ENCODE data around the gene SLC2A1.
"Not testable (repeated sequence)": the region's sequence is repeated elsewhere in the genome, so short reads cannot be mapped to it uniquely, and the experiment has no call there.

The SLC2A1 gene

DNA sequence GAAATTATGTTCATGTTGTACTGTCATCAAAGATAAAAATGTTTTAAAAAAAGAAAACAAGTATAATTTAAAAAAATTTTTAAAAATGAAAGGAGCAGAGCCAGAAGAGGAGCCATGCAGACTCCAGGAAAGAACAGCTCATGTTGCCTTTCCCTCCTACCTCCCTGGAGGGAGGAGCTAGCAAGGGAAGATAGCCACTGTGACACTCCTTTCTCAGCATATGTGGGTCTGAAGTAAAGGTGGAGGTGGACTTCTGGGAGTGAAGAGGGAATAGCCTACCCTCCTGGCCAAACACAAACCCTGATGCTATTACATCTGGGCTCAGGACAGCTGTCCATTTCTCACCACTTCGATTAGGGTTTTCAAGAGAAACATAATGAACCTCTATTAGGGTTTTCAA lies 54.2 kb downstream of the SLC2A1 start:
- Histone ChIP-seq H3K4me3 (ENCODE audit: low read depth in 1 of 2, low read length in 2 of 2) (no peak overlapping the region), H3K9ac (ENCODE audit: low read depth in 1 of 2, low read length in 2 of 2) (no peak overlapping the region), H3K36me3 (ENCODE audit: control insufficient read depth in 1 of 2, insufficient read depth in 2 of 2, low read length in 2 of 2) (no peaks in the 10 kb centered on the region), H3K27ac (ENCODE audit: low read depth, low read length) (no peak overlapping the region), H3K27me3 (ENCODE audit: control insufficient read depth in 1 of 2, insufficient read depth in 2 of 2, low read length in 2 of 2) (no peaks in the 10 kb centered on the region), H3K4me1 (ENCODE audit: control insufficient read depth in 1 of 2, insufficient read depth in 2 of 2, low read length in 2 of 2) (no peaks in the 10 kb centered on the region), H3K9me3 (ENCODE audit: control insufficient read depth in 1 of 2, low read length in 2 of 2) (no peaks in the 10 kb centered on the region)

GRCh38 chr1:42899960-42900359 lies 58.7 kb downstream of the SLC2A1 start:
- H3K9ac ChIP-seq (ENCODE audit: low read depth in 1 of 2, low read length in 2 of 2); H3K9me3 ChIP-seq (ENCODE audit: control insufficient read depth in 1 of 2, low read length in 2 of 2); H3K27me3 ChIP-seq (ENCODE audit: control insufficient read depth in 1 of 2, insufficient read depth in 2 of 2, low read length in 2 of 2); H3K4me3 ChIP-seq (ENCODE audit: low read depth in 1 of 2, low read length in 2 of 2); H3K36me3 ChIP-seq (ENCODE audit: control insufficient read depth in 1 of 2, insufficient read depth in 2 of 2, low read length in 2 of 2); H3K4me1 ChIP-seq (ENCODE audit: control insufficient read depth in 1 of 2, insufficient read depth in 2 of 2, low read length in 2 of 2); H3K27ac ChIP-seq (ENCODE audit: low read depth, low read length): not testable (repeated sequence)

- no peaks in the 10 kb centered on the region for H3K36me3 ChIP-seq (ENCODE audit: control insufficient read depth in 1 of 2, insufficient read depth in 2 of 2, low read length in 2 of 2)
- H3K27me3 ChIP-seq (ENCODE audit: control insufficient read depth in 1 of 2, insufficient read depth in 2 of 2, low read length in 2 of 2) = no peaks in the 10 kb centered on the region
- no peak overlapping the region for H3K9ac ChIP-seq (ENCODE audit: low read depth in 1 of 2, low read length in 2 of 2)
- H3K4me1 ChIP-seq (ENCODE audit: control insufficient read depth in 1 of 2, insufficient read depth in 2 of 2, low read length in 2 of 2) = no peaks in the 10 kb centered on the region
- H3K27ac ChIP-seq (ENCODE audit: low read depth, low read length) = no peak overlapping the region
- no peaks in the 10 kb centered on the region for H3K9me3 ChIP-seq (ENCODE audit: control insufficient read depth in 1 of 2, low read length in 2 of 2)
- no peak overlapping the region for H3K4me3 ChIP-seq (ENCODE audit: low read depth in 1 of 2, low read length in 2 of 2)
Observed at GRCh38 chr1:42891465-42892138, 67.1 kb downstream of the SLC2A1 start.

- no peak overlapping the region for H3K4me3 ChIP-seq (ENCODE audit: low read depth in 1 of 2, low read length in 2 of 2)
- H3K27ac ChIP-seq (ENCODE audit: low read depth, low read length) = no peak overlapping the region
- no peaks in the 10 kb centered on the region for H3K36me3 ChIP-seq (ENCODE audit: control insufficient read depth in 1 of 2, insufficient read depth in 2 of 2, low read length in 2 of 2)
- H3K9me3 ChIP-seq (ENCODE audit: control insufficient read depth in 1 of 2, low read length in 2 of 2) = no peaks in the 10 kb centered on the region
- no peak overlapping the region for H3K9ac ChIP-seq (ENCODE audit: low read depth in 1 of 2, low read length in 2 of 2)
- H3K27me3 ChIP-seq (ENCODE audit: control insufficient read depth in 1 of 2, insufficient read depth in 2 of 2, low read length in 2 of 2) = no peaks in the 10 kb centered on the region
- no peaks in the 10 kb centered on the region for H3K4me1 ChIP-seq (ENCODE audit: control insufficient read depth in 1 of 2, insufficient read depth in 2 of 2, low read length in 2 of 2)
Observed at GRCh38 chr1:42889264-42889663, 69.4 kb downstream of the SLC2A1 start.

DNA sequence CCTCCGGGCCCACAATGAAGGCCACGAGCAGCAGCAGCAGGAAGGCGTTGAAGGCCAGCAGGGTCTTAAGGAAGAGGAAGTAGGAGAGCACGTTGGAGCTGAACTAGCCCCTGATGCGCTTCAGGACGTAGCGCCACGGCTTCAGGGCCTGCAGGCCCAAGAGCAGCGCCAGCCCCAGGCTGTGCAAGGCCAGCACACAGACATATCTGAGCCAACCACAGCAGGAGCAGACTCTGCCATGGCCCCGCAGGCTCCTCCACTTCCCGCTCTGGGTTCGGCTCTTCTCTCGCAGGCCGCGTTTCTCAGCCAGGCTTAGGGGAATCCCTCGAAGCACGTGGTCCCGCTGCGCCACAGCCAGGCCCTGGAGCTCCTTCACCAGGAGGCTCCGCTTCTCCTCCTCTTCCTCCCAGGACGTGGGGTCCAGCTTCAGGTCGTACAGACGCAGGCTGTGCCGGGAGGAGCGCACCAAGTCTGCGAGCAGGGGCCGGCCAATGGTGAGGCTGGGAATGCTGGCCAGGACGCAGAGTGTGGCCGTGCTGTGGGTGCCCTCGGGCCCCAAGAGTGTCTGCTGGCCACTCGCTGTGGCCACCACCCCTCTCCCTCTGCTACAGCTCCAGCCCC lies 70.5 kb downstream of the SLC2A1 start:
- H3K9me3 ChIP-seq (ENCODE audit: control insufficient read depth in 1 of 2, low read length in 2 of 2) = no peaks in the 10 kb centered on the region

GRCh38 chr1:42887366-42887765 lies 71.3 kb downstream of the SLC2A1 start:
- Histone ChIP-seq H3K27me3 (ENCODE audit: control insufficient read depth in 1 of 2, insufficient read depth in 2 of 2, low read length in 2 of 2) (no peaks in the 10 kb centered on the region), H3K36me3 (ENCODE audit: control insufficient read depth in 1 of 2, insufficient read depth in 2 of 2, low read length in 2 of 2) (no peaks in the 10 kb centered on the region), H3K9ac (ENCODE audit: low read depth in 1 of 2, low read length in 2 of 2) (no peak overlapping the region), H3K27ac (ENCODE audit: low read depth, low read length) (no peak overlapping the region), H3K9me3 (ENCODE audit: control insufficient read depth in 1 of 2, low read length in 2 of 2) (no peaks in the 10 kb centered on the region), H3K4me3 (ENCODE audit: low read depth in 1 of 2, low read length in 2 of 2) (no peak overlapping the region), H3K4me1 (ENCODE audit: control insufficient read depth in 1 of 2, insufficient read depth in 2 of 2, low read length in 2 of 2) (no peaks in the 10 kb centered on the region)

More for the DNA sequence above, 70.5 kb downstream of the SLC2A1 start:
- H3K36me3 ChIP-seq (ENCODE audit: control insufficient read depth in 1 of 2, insufficient read depth in 2 of 2, low read length in 2 of 2) = no peaks in the 10 kb centered on the region
- no peak overlapping the region for H3K27ac ChIP-seq (ENCODE audit: low read depth, low read length)
- H3K27me3 ChIP-seq (ENCODE audit: control insufficient read depth in 1 of 2, insufficient read depth in 2 of 2, low read length in 2 of 2) = no peaks in the 10 kb centered on the region
- H3K4me1 ChIP-seq (ENCODE audit: control insufficient read depth in 1 of 2, insufficient read depth in 2 of 2, low read length in 2 of 2) = no peaks in the 10 kb centered on the region
- H3K4me3 ChIP-seq (ENCODE audit: low read depth in 1 of 2, low read length in 2 of 2) = no peak overlapping the region
- no peak overlapping the region for H3K9ac ChIP-seq (ENCODE audit: low read depth in 1 of 2, low read length in 2 of 2)

GRCh38 chr1:42886800-42887199 lies 71.9 kb downstream of the SLC2A1 start:
- Histone ChIP-seq H3K4me1 (ENCODE audit: control insufficient read depth in 1 of 2, insufficient read depth in 2 of 2, low read length in 2 of 2) (no peaks in the 10 kb centered on the region), H3K27ac (ENCODE audit: low read depth, low read length) (no peak overlapping the region), H3K36me3 (ENCODE audit: control insufficient read depth in 1 of 2, insufficient read depth in 2 of 2, low read length in 2 of 2) (no peaks in the 10 kb centered on the region), H3K27me3 (ENCODE audit: control insufficient read depth in 1 of 2, insufficient read depth in 2 of 2, low read length in 2 of 2) (no peaks in the 10 kb centered on the region), H3K4me3 (ENCODE audit: low read depth in 1 of 2, low read length in 2 of 2) (no peak overlapping the region), H3K9me3 (ENCODE audit: control insufficient read depth in 1 of 2, low read length in 2 of 2) (no peaks in the 10 kb centered on the region), H3K9ac (ENCODE audit: low read depth in 1 of 2, low read length in 2 of 2) (no peak overlapping the region)

- H3K9me3 ChIP-seq (ENCODE audit: control insufficient read depth in 1 of 2, low read length in 2 of 2) = no peaks in the 10 kb centered on the region
- H3K4me1 ChIP-seq (ENCODE audit: control insufficient read depth in 1 of 2, insufficient read depth in 2 of 2, low read length in 2 of 2) = no peaks in the 10 kb centered on the region
- H3K36me3 ChIP-seq (ENCODE audit: control insufficient read depth in 1 of 2, insufficient read depth in 2 of 2, low read length in 2 of 2) = no peaks in the 10 kb centered on the region
- no peak overlapping the region for H3K4me3 ChIP-seq (ENCODE audit: low read depth in 1 of 2, low read length in 2 of 2)
- no peak overlapping the region for H3K27ac ChIP-seq (ENCODE audit: low read depth, low read length)
- H3K27me3 ChIP-seq (ENCODE audit: control insufficient read depth in 1 of 2, insufficient read depth in 2 of 2, low read length in 2 of 2) = no peaks in the 10 kb centered on the region
- no peak overlapping the region for H3K9ac ChIP-seq (ENCODE audit: low read depth in 1 of 2, low read length in 2 of 2)
Observed at GRCh38 chr1:42886046-42886739, 72.5 kb downstream of the SLC2A1 start.

DNA sequence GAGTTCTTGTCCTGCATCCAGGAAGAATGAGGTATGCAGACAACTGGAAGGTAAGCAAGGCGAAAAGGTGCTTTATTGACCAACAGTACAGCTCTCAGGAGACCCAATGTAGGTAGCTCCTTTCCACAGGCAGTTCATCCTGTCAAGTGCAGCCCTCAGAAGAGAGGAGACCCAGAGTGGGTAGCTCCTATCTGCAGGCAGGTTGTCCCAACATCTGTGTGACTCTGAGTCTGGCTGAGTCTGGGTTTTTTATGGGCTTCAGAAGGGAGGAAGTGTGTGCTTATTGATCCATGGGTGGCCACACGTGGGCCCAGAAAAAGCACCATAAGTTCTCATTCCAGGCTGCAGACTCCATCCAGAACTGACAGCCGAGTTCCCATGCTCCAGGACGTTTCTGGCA lies 78.3 kb downstream of the SLC2A1 start:
- H3K4me1 ChIP-seq (ENCODE audit: control insufficient read depth in 1 of 2, insufficient read depth in 2 of 2, low read length in 2 of 2) = no peaks in the 10 kb centered on the region
- H3K27ac ChIP-seq (ENCODE audit: low read depth, low read length) = no peak overlapping the region
- H3K9ac ChIP-seq (ENCODE audit: low read depth in 1 of 2, low read length in 2 of 2) = no peak overlapping the region
- no peak overlapping the region for H3K4me3 ChIP-seq (ENCODE audit: low read depth in 1 of 2, low read length in 2 of 2)
- no peaks in the 10 kb centered on the region for H3K27me3 ChIP-seq (ENCODE audit: control insufficient read depth in 1 of 2, insufficient read depth in 2 of 2, low read length in 2 of 2)
- H3K9me3 ChIP-seq (ENCODE audit: control insufficient read depth in 1 of 2, low read length in 2 of 2) = peaks cover 0 to 1% of the 10 kb centered on the region in 2 donors
- no peaks in the 10 kb centered on the region for H3K36me3 ChIP-seq (ENCODE audit: control insufficient read depth in 1 of 2, insufficient read depth in 2 of 2, low read length in 2 of 2)

DNA sequence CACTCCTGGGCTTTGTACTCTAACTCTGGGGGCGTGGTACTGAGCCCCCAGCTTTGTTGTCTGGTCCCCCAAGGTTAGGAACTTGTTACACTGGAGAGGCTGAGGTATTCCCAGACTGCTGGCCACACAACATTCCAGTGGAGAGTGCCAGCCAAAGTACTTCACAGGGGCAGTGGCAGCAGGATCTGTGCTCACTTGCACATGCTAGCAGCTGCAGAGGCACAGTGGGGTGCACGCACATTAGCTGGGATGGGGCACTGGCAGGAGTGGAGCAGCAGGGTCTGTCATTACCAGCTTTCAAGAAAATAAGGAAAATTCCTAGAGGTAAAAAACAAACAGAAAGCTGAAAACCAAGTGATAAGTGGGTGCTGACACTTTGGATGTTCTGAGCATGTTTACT lies 81.3 kb downstream of the SLC2A1 start:
- H3K27ac ChIP-seq (ENCODE audit: low read depth, low read length) = no peak overlapping the region
- no peaks in the 10 kb centered on the region for H3K27me3 ChIP-seq (ENCODE audit: control insufficient read depth in 1 of 2, insufficient read depth in 2 of 2, low read length in 2 of 2)
- H3K9ac ChIP-seq (ENCODE audit: low read depth in 1 of 2, low read length in 2 of 2) = no peak overlapping the region
- peaks cover 0 to 1% of the 10 kb centered on the region in 2 donors for H3K9me3 ChIP-seq (ENCODE audit: control insufficient read depth in 1 of 2, low read length in 2 of 2)
- H3K36me3 ChIP-seq (ENCODE audit: control insufficient read depth in 1 of 2, insufficient read depth in 2 of 2, low read length in 2 of 2) = no peaks in the 10 kb centered on the region
- H3K4me3 ChIP-seq (ENCODE audit: low read depth in 1 of 2, low read length in 2 of 2) = no peak overlapping the region
- no peaks in the 10 kb centered on the region for H3K4me1 ChIP-seq (ENCODE audit: control insufficient read depth in 1 of 2, insufficient read depth in 2 of 2, low read length in 2 of 2)
